IMR-90 (cell line): ENCODE results near the gene DLX3. TPM values are rescaled to one million over a fixed set of nuclear protein-coding genes. Genes with fewer than 3 reads are reported as not detected.
A peak's percentile ranks its signal among the peaks of the same experiment; 100 is the strongest.

ENCODE experiments used
- ATAC-seq: fragments of 200-7000 bp; cut with Tn5 transposase; 2 replicates; pipeline ENCODE4 v1.9.1; 2020; ENCODE audit warnings: low read depth, mild to moderate bottlenecking, moderate library complexity
- BruUV-seq: library from RNA; stranded (reverse); fragments of 400-500 nt; replicated peaks from 2 replicates; lab custom pipeline; 2021; lab: Mats Ljungman, UMichigan
- CTCF ChIA-PET: fragments of 300-600 bp; formaldehyde crosslinking; extraction: SDS; loops from one replicate; lab custom pipeline; 2021; ENCODE audit warnings: antibody characterized with exemption; lab: Yijun Ruan, JAX
- POLR2A ChIA-PET: fragments of 300-600 bp; sonication (Branson Sonifier 250); formaldehyde crosslinking; loops from one replicate; lab custom pipeline; 2022; ENCODE audit warnings: antibody characterized with exemption; ENCODE audit not compliant: unreplicated experiment; lab: Charles Lee
- DNase-seq: peaks from one replicate; pipeline ENCODE4 v3.0.0; 2013
- H2AFZ ChIP-seq: replicated peaks from 2 replicates; pipeline ENCODE3; 2013; ENCODE audit warnings: low read length, mild to moderate bottlenecking; ENCODE audit not compliant: poor library complexity
- H2AK5ac ChIP-seq: 2 replicates; pipeline ENCODE4 v1.6.1; 2013; ENCODE audit warnings: low read depth, low read length, inconsistent platforms
- H2AK9ac ChIP-seq: replicated peaks from 2 replicates; pipeline ENCODE3; 2013; ENCODE audit warnings: mild to moderate bottlenecking, low read depth, low read length, moderate library complexity; ENCODE audit not compliant: poor library complexity
- H2BK120ac ChIP-seq: 2 replicates; pipeline ENCODE4 v1.6.1; 2013; ENCODE audit warnings: low read depth, low read length, inconsistent platforms
- H2BK15ac ChIP-seq: 3 replicates; pipeline ENCODE4 v1.6.1; 2013; ENCODE audit warnings: low read depth, low read length, inconsistent platforms
- H2BK20ac ChIP-seq: 2 replicates; pipeline ENCODE4 v1.6.1; 2013; ENCODE audit warnings: low read depth, mild to moderate bottlenecking, inconsistent platforms, low read length, moderate library complexity
- H2BK5ac ChIP-seq: 2 replicates; pipeline ENCODE4 v1.6.1; 2013; ENCODE audit warnings: mild to moderate bottlenecking, low read depth, low read length, inconsistent platforms; ENCODE audit not compliant: poor library complexity, severe bottlenecking
- H3K14ac ChIP-seq: replicated peaks from 2 replicates; pipeline ENCODE4 v1.6.1; 2013; ENCODE audit warnings: low read depth, low read length, inconsistent platforms
- H3K18ac ChIP-seq: 2 replicates; pipeline ENCODE4 v1.6.1; 2013; ENCODE audit warnings: low read depth, low read length, control low read depth
- H3K23ac ChIP-seq: 2 replicates; pipeline ENCODE4 v1.6.1; 2013; ENCODE audit warnings: low read depth, low read length, inconsistent platforms
- H3K27ac ChIP-seq: 2 replicates; pipeline ENCODE4 v1.5.1; 2013; ENCODE audit warnings: mild to moderate bottlenecking, control low read depth, low read length; ENCODE audit not compliant: insufficient read depth
- H3K27me3 ChIP-seq: 2 replicates; pipeline ENCODE4 v1.6.1; 2013; ENCODE audit warnings: low read length; ENCODE audit not compliant: control insufficient read depth, insufficient read depth
- H3K36me3 ChIP-seq: 2 replicates; pipeline ENCODE4 v1.6.1; 2013; ENCODE audit warnings: low read length, mixed read lengths; ENCODE audit not compliant: control insufficient read depth, insufficient read depth
- H3K4ac ChIP-seq: 2 replicates; pipeline ENCODE4 v1.6.1; 2013; ENCODE audit warnings: low read depth, low read length, inconsistent platforms
- H3K4me1 ChIP-seq: 2 replicates; pipeline ENCODE4 v1.6.1; 2013; ENCODE audit warnings: low read length, mixed read lengths; ENCODE audit not compliant: control insufficient read depth, insufficient read depth
- H3K4me2 ChIP-seq: 2 replicates; pipeline ENCODE4 v1.6.1; 2013; ENCODE audit warnings: low read depth, mild to moderate bottlenecking, control low read depth, low read length, moderate library complexity
- H3K4me3 ChIP-seq: 2 replicates; pipeline ENCODE4 v1.5.1; 2013; ENCODE audit warnings: low read depth, mild to moderate bottlenecking, control low read depth, low read length, moderate library complexity; ENCODE audit not compliant: insufficient read depth
- H3K56ac ChIP-seq: 2 replicates; pipeline ENCODE4 v1.6.1; 2013; ENCODE audit warnings: low read length, inconsistent platforms; ENCODE audit not compliant: insufficient read depth; ENCODE audit errors: extremely low read depth
- H3K79me1 ChIP-seq, 2 experiments: 2 replicates each; pipeline ENCODE4 v1.6.1; 2013; ENCODE audit warnings: low read length in 2 of 2, inconsistent platforms in 1 of 2, low read depth in 1 of 2
- H3K9ac ChIP-seq: 2 replicates; pipeline ENCODE4 v1.6.1; 2013; ENCODE audit warnings: low read depth, low read length, control low read depth
- H3K9me1 ChIP-seq: 2 replicates; pipeline ENCODE4 v1.6.1; 2013; ENCODE audit warnings: low read length, inconsistent platforms; ENCODE audit not compliant: insufficient read depth
- H3K9me3 ChIP-seq: 2 replicates; pipeline ENCODE4 v1.6.1; 2013; ENCODE audit warnings: low read length; ENCODE audit not compliant: control insufficient read depth, insufficient read depth
- H4K20me1 ChIP-seq: 2 replicates; pipeline ENCODE4 v1.6.1; 2013; ENCODE audit warnings: low read length, inconsistent platforms; ENCODE audit not compliant: insufficient read depth
- H4K5ac ChIP-seq: 2 replicates; pipeline ENCODE4 v1.6.1; 2013; ENCODE audit warnings: mild to moderate bottlenecking, low read depth, low read length, control low read depth
- H4K8ac ChIP-seq, 2 experiments: 2 replicates each; pipeline ENCODE4 v1.6.1; 2013; ENCODE audit warnings: low read depth in 2 of 2, low read length in 2 of 2, control low read depth in 1 of 2, inconsistent platforms in 1 of 2
- H4K91ac ChIP-seq: 2 replicates; pipeline ENCODE4 v1.6.1; 2013; ENCODE audit warnings: low read depth, low read length, inconsistent platforms; ENCODE audit not compliant: insufficient read depth
- CHD1 ChIP-seq: IDR thresholded peaks from 2 replicates; pipeline ENCODE4 v1.6.1; 2012; ENCODE audit warnings: low read depth, low read length, improper control_type of control experiment
- MXI1 ChIP-seq: IDR thresholded peaks from 2 replicates; pipeline ENCODE4 v1.6.1; 2012; ENCODE audit warnings: low read depth, mild to moderate bottlenecking, low read length, moderate library complexity, borderline replicate concordance
- NFE2L2 ChIP-seq: fragments of 150-350 bp; IDR thresholded peaks from 2 replicates; pipeline ENCODE4 v1.6.1; 2016; ENCODE audit warnings: low read depth, mild to moderate bottlenecking, low read length
- RCOR1 ChIP-seq: IDR thresholded peaks from 2 replicates; pipeline ENCODE4 v1.6.1; 2012; ENCODE audit warnings: mild to moderate bottlenecking, low read length, improper control_type of control experiment; ENCODE audit not compliant: insufficient replicate concordance
- RFX5 ChIP-seq: IDR thresholded peaks from 2 replicates; pipeline ENCODE4 v1.8.0; 2012; ENCODE audit warnings: low read depth, mild to moderate bottlenecking, low read length, moderate library complexity
- SMC3 ChIP-seq: fragments of 150-350 bp; IDR thresholded peaks from 2 replicates; pipeline ENCODE4 v1.6.1; 2016; ENCODE audit warnings: low read depth, mild to moderate bottlenecking, antibody characterized with exemption, low read length, moderate library complexity
- WGBS, 2 experiments: methylation state at CpG; one replicate each; pipeline versions ENCODE4 v1.1.5 to v1.1.7; 2013; ENCODE audit warnings: missing lambda C conversion rate in 2 of 2; ENCODE audit not compliant: insufficient read length in 1 of 2; ENCODE audit errors: extremely low coverage in 2 of 2; 5-methylcytosine and 5-hydroxymethylcytosine counted together
- dilution Hi-C: fragments of 300-500 bp; cut with HindIII; formaldehyde crosslinking; loops from one replicate; pipeline ENCODE4 v1.14.3; 2018; ENCODE audit warnings: low sequenced_read_pairs; ENCODE audit not compliant: unreplicated experiment
- in situ Hi-C: fragments of 300-500 bp; cut with MboI; formaldehyde crosslinking; loops from 3 replicates; pipeline ENCODE4 v1.14.3; 2019; ENCODE audit warnings: low sequenced_read_pairs, inconsistent platforms, mixed read lengths
- intact Hi-C: fragments of 100-400 bp; cut with micrococcal nuclease; formaldehyde crosslinking; loops from 2 replicates; pipeline ENCODE4 v1.10.0; 2022
- polyA plus RNA-seq, 3 experiments: library from polyadenylated mRNA; depleted of rRNA; stranded (reverse); fragments of >200 nt; gene quantifications; 2 replicates each; pipeline ENCODE4 v1.2.3, GENCODE V29; 2012; ENCODE audit warnings: low replicate concordance in 1 of 3
- total RNA-seq: library from RNA; depleted of rRNA; stranded (reverse); fragments of >200 nt; gene quantifications from 2 replicates; pipeline ENCODE4 v1.2.3, GENCODE V29; 2012
- TF ChIP-seq, protein P1 (sequence below): fragments of 150-350 bp; IDR thresholded peaks from 2 replicates; pipeline ENCODE4 v1.6.1; 2017; ENCODE audit warnings: mild to moderate bottlenecking, antibody characterized with exemption, low read length, low read depth
- TF ChIP-seq, protein P2 (sequence below): conservative IDR thresholded peaks from 2 replicates; pipeline ENCODE4 v1.5.1; 2012; ENCODE audit warnings: mild to moderate bottlenecking, low read depth, low read length, improper control_type of control experiment
- TF ChIP-seq, protein P3 (sequence below): fragments of 150-350 bp; IDR thresholded peaks from 2 replicates; pipeline ENCODE4 v1.6.1; 2016; ENCODE audit warnings: low read depth, mild to moderate bottlenecking, low read length, moderate library complexity, borderline replicate concordance

The DLX3 gene
- total and polyA plus RNA-seq, 2 of the 4 experiments (the other 2 are of a cell fraction): not detected

DNA sequence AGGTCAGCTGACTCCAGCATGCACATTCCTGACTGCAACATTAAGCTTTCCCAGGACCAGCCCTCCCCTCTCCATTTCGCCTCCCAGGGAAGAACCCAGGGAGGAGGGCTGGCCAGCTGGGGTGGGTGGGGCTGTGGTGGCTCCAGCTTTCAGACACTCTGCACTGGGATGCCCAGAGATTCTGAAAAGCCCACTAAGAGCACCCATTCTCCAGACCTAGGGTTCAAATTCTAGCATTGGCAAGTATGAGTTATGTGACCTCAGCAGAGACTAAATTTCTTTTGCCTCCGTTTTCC, 7.8 kb downstream of the DLX3 start:
- peaks cover 89% of the 10 kb centered on the region for H3K27me3 ChIP-seq
- no CpG with 5 or more reads among the region's 2 CpGs for WGBS, 2 experiments
- H3K14ac ChIP-seq: no peak overlapping the region
- H3K4me1 ChIP-seq: no peaks in the 10 kb centered on the region
- dilution Hi-C loops: no loop called here
- no peak overlapping the region for H3K56ac ChIP-seq
- H2BK15ac ChIP-seq: no peak overlapping the region
- intact Hi-C loops: no loop called here
- in situ Hi-C loops: no loop called here
- H3K23ac ChIP-seq: no peak overlapping the region
- no peaks in the 10 kb centered on the region for H3K9me1 ChIP-seq
- no peaks in the 10 kb centered on the region for H3K79me1 ChIP-seq
- H3K9ac ChIP-seq: no peak overlapping the region
- DNase-seq (no peak), ATAC-seq (no peak)
- H2BK120ac ChIP-seq: no peak overlapping the region
- no peak overlapping the region for H3K18ac ChIP-seq
- no peak overlapping the region for H4K8ac ChIP-seq
- no peak overlapping the region for H4K5ac ChIP-seq
- H3K4me2 ChIP-seq: no peak overlapping the region
- no peak for TF ChIP-seq CHD1
- TF ChIP-seq, protein P1, sequence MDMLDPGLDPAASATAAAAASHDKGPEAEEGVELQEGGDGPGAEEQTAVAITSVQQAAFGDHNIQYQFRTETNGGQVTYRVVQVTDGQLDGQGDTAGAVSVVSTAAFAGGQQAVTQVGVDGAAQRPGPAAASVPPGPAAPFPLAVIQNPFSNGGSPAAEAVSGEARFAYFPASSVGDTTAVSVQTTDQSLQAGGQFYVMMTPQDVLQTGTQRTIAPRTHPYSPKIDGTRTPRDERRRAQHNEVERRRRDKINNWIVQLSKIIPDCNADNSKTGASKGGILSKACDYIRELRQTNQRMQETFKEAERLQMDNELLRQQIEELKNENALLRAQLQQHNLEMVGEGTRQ: no peak
- TF ChIP-seq, protein P2, sequence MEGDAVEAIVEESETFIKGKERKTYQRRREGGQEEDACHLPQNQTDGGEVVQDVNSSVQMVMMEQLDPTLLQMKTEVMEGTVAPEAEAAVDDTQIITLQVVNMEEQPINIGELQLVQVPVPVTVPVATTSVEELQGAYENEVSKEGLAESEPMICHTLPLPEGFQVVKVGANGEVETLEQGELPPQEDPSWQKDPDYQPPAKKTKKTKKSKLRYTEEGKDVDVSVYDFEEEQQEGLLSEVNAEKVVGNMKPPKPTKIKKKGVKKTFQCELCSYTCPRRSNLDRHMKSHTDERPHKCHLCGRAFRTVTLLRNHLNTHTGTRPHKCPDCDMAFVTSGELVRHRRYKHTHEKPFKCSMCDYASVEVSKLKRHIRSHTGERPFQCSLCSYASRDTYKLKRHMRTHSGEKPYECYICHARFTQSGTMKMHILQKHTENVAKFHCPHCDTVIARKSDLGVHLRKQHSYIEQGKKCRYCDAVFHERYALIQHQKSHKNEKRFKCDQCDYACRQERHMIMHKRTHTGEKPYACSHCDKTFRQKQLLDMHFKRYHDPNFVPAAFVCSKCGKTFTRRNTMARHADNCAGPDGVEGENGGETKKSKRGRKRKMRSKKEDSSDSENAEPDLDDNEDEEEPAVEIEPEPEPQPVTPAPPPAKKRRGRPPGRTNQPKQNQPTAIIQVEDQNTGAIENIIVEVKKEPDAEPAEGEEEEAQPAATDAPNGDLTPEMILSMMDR: no peak
- no peak for TF ChIP-seq RFX5
- TF ChIP-seq SMC3: no peak
- no peak for TF ChIP-seq RCOR1
- TF ChIP-seq NFE2L2: no peak
- no peak for TF ChIP-seq MXI1
- TF ChIP-seq, protein P3, sequence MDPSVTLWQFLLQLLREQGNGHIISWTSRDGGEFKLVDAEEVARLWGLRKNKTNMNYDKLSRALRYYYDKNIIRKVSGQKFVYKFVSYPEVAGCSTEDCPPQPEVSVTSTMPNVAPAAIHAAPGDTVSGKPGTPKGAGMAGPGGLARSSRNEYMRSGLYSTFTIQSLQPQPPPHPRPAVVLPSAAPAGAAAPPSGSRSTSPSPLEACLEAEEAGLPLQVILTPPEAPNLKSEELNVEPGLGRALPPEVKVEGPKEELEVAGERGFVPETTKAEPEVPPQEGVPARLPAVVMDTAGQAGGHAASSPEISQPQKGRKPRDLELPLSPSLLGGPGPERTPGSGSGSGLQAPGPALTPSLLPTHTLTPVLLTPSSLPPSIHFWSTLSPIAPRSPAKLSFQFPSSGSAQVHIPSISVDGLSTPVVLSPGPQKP: no peak
- H3K4me3 ChIP-seq: no peak overlapping the region
- peak overlapping the region; percentile 23 for H2AK9ac ChIP-seq
- H3K9me3 ChIP-seq: peaks cover 3% of the 10 kb centered on the region; the same call in 1 of the 2 replicates
- H4K20me1 ChIP-seq: no peaks in the 10 kb centered on the region
- no TSS peak for BruUV-seq
- no peak overlapping the region for H2AFZ ChIP-seq
- no peak overlapping the region for H3K27ac ChIP-seq
- CTCF ChIA-PET: no interaction called here
- POLR2A ChIA-PET: no interaction called here
- H3K36me3 ChIP-seq: no peaks in the 10 kb centered on the region
- no peak overlapping the region for H2BK20ac ChIP-seq
- no peak overlapping the region for H2AK5ac ChIP-seq
- no peak overlapping the region for H3K4ac ChIP-seq
- H4K91ac ChIP-seq: no peak overlapping the region
- no peak overlapping the region for H2BK5ac ChIP-seq
